DMS153 treated with DMSO at 0.1 percent for 48 hours (cell line): ENCODE data around the gene STS.
A peak's percentile ranks its signal among the peaks of the same experiment; 100 is the strongest.

ENCODE experiments used
- DNase-seq: peaks from one replicate; lab custom pipeline; 2025; ENCODE audit not compliant: unreplicated experiment; lab: John Stamatoyannopoulos, UW

Gene STS, protein sequence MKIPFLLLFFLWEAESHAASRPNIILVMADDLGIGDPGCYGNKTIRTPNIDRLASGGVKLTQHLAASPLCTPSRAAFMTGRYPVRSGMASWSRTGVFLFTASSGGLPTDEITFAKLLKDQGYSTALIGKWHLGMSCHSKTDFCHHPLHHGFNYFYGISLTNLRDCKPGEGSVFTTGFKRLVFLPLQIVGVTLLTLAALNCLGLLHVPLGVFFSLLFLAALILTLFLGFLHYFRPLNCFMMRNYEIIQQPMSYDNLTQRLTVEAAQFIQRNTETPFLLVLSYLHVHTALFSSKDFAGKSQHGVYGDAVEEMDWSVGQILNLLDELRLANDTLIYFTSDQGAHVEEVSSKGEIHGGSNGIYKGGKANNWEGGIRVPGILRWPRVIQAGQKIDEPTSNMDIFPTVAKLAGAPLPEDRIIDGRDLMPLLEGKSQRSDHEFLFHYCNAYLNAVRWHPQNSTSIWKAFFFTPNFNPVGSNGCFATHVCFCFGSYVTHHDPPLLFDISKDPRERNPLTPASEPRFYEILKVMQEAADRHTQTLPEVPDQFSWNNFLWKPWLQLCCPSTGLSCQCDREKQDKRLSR

DNA sequence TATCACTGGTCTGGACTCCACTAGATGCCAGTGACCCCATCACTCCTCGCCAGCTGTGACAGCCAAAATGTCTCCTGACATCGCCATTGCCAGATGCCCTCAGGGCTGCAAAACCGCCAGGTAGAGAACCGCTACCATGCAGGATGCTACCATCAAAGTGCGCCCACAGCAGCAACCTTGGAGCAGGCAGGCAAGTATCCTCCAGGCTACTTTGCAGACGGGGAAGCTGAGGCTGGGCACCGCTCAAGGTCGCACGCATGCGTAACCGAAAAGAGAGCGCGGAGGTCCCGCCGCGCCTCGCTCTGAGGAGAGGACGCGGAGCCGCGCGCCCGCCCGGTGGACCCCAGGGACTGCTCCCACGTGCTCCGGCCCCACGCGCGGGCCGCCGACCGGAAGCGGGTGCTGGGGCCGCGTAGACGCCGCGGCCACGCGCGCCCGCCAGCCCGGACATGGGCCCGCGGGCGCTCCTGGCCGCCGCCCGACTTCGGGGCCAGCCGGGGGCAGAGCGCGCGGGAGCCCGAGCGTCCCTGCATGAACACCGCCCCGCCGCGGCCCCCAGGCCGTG, at the start of gene STS:
Gene STS (plus strand): TSS at position 300 of the 565 bp plus-strand sequence. CDS start 105,488 bp downstream, outside the sequence.
- no peak for DNase-seq

DNA sequence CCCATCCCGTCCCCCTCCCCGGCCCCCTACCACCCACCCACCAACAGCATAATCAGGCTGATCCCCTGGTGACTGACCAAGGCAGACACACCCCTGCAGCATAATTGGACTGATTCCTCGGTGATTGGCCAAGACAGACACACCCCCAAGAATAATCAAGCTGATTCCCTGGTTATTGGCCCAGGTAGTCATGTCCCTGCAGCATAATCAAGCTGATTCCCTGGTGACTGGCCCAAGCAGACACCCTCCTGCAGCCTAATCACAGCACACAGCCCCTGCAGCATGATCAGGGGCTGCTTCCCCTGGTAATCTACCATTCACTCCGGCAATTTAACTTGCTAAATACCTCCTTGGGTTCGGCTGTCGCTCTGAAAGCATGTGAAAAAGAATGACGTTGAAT, 47.5 kb upstream of the STS start:
- DNase-seq: no peak

DNA sequence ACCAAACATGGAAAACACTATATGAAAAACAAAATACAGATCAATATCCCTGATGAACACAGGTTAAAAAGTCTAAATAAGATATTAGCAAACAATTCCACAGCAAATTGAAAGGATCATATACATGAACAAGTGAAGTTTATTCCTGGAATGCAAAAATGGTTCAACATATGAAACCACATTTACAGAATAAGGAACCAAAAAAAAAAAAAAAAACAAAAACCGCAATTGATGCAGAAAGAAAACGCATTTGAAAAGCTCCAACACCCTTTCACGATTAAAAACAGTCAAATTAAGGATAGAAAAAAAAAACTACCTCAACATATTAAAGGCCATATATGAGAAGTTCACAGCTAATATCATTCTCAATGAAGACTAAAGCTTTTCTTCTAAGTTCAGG, 45.4 kb upstream of the STS start:
- no peak for DNase-seq

DNA sequence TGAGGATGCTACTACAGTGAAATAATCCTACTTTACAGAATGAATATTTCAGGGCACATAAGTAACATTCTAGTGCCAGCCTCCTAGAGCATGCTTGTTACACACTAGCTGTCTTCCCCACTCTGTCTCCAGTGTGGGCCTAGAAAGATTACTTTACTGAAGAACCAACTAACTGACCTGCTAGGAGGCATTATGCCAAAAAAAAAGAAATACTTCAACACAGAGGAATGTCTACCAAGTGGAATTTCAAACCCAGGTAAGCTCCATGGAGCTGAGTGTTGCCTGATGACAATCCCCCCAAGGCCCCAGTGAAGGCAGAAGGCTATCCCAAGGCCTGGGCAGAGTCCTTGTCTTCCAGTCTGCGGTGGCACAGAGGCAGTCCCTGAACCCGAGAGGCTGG, 40.9 kb upstream of the STS start:
- no peak for DNase-seq

DNA sequence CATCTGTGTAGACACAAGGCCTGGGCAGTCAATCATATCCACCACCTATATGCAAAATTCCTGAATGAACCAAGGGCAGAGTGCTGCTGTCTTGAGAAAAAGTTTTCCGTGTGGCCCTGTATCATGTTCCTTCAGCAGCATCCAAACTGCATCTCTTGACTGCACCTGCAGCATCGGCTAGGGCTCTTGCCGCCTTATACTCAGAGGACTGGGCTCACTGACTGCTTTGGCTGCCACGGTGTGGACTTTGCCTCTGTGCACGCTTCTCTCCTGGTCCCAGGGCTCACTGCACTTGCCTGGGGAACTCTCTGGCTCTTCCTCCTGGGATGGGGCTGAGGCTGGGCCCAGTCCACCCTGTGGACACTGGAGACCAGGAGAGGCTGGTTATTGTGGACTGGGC, 39.5 kb upstream of the STS start:
- DNase-seq: no peak

DNA sequence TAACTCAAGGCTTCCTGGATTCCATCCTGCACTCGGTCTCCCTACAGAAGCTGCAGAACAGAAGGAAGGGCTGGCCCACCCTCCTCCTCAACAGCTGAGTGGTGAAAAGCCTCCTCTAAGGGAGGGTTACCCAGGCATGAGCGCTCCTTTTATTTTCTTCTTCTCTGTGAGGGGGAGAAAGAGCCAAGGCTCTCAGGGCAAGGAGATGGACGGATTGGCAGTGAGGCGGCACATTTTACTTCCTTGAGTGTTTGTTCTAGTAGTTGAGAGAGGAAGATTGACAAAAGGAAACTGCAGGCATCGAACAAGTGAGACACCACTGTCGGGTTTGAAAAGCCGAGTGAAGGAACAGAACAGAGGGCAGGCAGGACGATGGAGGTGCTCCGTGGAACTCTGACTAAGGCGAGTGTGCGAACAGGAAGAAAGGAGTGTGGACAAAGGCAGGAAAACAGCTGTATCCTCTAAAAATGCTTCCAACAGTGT, 38.4 kb upstream of the STS start:
- no peak for DNase-seq

DNA sequence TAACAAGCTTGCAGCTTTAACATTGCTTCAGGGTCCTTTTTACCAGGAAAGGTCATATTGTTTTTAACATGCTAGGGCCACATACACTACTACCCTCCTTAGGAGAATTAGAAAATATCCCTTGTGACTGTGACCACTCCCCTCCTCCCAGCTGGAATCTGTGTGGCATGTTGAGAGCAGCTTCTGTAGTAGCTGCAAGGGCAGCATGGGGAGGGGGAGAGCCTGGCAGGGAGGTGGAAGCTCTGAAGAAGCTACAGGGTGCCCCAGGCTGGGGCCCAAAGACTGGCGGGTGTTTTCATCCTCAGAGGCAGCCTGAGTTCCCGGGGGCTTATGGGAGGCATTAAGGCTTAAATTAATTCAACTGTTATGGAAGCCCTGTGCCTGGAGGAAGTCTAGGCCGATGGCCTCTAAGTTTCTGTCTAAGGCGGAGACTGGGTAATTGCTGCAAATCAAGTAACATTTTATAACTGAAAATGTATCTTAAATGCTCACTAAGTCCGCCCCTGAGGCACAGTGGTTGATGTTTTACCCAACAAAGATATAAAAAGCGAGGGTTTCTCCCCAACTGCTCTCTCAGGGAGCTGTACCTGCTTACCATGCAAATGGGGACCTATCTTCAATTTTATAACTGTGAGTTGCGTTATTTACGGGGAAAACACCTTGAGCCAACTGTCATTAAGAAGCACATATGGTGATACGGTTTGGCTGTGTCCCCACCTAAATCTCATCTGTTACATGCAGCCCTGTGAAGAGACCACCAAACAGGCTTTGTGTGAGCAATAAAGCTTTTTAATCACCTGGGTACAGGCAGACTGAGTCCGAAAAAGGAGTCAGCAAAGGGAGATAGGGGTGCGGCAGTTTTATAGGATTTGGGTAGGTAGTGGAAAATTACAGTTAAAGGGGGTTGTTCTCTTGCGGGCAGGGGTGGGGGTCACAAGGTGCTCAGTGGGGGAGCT, 37.4 kb upstream of the STS start:
- no peak for DNase-seq

DNA sequence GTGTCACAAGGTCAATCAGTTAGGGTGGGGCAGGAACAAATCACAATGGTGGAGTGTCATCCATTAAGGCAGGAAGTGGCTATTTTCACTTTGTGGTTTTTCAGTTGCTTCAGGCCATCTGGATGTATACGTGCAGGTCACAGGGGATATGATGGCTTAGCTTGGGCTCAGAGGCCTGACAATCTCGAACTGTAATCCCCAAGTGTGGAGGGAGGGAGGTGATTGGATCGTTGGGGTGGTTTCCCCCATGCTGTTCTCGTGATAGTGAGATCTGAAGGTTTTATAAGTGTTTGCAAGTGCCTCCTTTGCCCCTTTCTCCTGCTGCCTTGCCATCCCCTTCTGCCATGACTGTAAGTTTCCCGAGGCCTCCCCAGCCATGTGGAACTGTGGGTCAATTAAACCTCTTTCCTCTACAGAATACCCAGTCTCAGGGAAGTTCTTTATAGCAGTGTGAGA, 36.7 kb upstream of the STS start:
- no peak for DNase-seq

DNA sequence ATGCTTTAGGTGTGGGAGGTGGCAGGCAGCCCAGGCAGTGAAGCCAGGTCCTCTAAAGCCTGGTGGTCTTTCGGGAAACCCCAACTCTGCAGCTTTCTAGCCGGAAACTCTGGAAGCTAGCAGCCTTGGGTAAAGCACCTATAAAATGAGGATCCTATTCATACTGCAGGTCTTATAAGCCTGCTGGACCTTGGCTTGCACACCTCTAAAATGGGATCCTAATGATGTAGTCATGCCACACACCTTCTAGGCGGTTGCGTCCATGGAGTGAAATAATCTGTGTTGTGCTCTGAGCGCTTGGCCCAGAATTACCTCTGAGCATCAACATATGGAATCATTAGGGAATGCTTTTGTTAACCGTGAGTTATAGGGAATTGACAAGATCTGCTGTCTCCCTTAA, 36.0 kb upstream of the STS start:
- DNase-seq: no peak

DNA sequence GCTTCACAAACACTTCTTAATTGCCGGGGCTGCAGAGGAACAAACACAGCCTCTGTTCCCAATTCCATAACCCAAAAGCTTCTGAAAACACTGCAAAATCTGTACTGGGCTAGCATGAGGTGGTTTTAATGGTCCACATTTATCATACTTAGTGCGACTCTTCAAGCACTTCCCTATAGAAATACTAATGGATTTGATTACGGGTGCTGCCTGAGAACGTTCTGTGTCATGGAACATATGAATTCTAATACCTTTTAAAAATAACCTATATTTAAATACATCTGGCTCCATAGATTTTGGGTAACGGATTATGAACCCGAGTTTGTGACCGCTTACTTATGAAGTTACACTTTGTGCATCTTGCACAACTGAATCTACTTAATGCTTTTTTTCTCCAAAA, 35.4 kb upstream of the STS start:
- no peak for DNase-seq

DNA sequence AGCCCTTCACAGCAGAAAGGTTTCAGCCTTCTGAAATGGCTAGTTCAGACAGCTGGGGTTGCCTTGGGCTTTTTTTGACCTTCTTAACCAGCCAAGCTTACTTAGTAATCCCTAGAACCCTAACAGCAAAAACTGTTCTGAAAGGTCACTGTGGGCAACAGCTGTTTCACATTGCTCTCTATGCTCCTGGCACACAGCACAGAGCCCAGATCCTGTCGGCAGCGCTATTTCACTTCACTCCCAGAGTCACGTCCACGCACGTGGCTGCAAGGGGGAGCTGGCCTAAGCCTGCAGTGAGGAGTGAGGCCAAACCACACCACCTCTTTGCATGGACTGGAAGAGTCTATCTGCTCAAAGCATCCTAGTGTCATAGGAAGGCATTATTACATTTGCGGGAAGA, 32.0 kb upstream of the STS start:
- no peak for DNase-seq

DNA sequence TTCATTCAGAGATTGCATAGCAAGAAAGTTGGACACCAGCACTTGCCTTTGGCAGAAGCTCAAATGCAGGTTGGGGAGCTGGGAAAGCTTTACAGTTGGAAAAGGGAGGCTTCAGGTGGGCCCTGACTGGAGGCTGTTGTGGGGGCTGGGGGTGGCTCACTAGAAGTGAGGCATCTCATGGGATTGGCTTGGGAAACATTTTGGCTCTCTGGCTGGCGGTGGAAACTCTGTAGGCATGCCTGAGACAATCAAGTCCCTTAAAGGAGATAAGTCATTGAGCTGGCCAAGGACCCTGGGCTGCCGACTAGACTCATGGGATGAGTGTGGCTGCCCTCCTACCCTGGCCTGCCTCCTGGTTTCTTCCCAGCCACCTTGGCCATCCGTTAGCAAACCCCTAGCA, 31.4 kb upstream of the STS start:
- no peak for DNase-seq

DNA sequence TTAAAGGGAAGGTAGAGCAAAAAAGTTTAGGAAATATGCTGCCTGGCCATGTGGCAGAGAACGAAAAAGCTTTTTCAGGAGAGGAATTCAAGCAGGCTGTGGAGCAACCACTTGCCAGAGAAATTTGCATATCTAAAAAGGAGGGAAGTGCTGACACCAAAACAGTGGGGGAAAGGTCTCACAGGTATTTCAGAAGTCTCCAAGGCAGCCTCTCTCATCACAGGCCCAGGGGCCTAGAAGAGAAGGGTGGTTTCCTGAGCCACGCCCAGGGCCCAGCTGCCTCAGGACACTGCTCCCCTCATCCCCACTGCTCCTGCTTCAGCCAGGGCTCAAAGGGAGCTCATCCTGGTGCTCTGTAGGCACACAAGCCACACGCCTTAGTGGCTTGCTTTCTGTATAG, 29.9 kb upstream of the STS start:
- no peak for DNase-seq

DNA sequence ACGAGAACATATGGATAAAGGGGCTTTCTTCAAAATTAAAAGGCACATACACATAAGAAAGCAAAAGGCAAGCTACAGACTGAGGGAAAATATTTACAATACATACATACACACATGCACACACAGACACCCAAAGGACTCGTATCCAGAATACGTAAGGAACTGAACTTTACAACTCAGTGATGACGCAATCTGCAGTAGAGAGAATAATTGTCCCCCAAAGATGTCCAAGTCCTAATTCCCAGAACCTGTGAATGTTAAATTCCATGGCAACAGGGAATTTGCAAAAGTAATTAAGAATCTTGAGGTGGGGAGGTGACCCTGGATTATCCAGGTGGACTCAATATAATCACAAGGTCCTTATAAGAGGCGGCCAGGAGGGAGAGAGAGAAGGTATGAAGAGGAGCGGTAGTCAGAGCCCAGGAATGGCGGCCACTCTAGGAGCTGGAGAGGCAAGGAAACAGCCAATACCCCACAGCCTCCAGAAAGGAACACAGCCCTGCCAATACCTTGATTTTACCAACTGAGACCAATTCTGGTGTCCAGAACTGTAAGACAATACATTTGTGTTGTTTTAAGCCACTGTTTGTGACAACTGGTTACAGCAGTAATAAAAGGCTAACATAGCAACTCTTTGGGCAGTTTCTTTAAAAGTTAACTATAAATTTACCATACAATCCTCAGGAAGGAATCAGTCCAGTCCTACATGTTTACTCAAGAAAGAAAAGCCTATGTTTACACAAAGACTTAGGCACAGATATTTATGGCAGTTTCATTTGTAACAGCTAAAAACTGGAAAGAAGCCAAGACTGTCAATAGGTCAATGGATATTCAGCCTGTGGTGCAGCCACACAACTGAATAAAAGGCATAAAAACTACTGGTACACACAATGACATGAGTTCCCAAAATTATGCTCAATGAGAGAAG, 27.3 kb upstream of the STS start:
- peak; percentile 53 for DNase-seq

DNA sequence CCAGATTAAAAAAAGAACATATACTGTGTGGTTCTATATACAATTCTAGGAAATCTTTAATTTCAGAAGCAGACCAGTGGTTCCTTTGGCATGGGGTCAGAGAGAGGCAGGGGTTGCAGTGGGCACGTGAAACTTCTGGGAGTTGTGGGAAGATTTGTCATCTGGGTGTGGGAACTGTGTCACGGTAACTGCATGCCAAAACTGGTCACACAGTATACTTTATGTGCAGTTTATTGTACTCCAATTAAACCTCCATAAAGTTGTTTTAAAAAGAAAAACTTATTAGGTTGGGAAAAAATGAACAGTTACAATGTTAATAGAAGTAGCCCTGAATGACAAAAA, 26.7 kb upstream of the STS start:
- no peak for DNase-seq

DNA sequence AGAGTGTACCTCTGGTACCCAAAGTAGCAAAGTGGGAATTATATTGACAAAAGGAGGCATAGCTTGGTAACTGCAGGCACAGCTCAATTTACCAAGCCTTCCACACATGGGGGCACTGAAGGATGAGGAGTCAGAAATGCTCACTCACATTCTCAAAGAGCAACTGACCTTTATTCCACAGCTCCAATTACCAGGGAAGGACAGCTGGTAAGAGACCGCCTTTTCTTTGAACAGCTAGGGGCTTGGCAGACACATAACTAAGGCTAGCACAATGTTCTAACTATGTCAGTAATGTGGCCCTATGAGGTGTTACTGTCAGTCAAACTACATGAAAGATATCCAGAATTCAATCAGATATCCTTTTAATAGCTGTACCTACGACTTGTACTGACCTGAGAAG, 20.5 kb upstream of the STS start:
- no peak for DNase-seq

DNA sequence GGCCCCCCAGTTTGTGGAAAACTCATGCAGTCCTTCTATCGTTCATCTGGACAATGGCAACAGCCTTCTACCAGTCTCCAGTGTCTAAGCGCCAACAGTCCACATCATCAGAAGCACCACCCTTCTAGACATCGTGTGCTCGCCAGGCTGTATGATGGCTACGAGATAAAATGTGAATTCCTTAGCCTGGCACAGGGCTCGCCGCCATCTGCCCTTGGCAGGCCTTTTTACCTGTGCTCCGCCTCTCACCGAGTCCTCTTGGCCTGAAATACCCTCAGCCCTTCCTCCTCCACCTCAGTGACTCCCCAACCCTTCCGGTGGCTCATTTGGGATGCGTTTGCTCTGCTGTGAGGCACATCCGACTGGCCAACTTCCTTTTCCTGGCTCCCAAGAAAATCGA, 15.9 kb upstream of the STS start:
- no peak for DNase-seq

DNA sequence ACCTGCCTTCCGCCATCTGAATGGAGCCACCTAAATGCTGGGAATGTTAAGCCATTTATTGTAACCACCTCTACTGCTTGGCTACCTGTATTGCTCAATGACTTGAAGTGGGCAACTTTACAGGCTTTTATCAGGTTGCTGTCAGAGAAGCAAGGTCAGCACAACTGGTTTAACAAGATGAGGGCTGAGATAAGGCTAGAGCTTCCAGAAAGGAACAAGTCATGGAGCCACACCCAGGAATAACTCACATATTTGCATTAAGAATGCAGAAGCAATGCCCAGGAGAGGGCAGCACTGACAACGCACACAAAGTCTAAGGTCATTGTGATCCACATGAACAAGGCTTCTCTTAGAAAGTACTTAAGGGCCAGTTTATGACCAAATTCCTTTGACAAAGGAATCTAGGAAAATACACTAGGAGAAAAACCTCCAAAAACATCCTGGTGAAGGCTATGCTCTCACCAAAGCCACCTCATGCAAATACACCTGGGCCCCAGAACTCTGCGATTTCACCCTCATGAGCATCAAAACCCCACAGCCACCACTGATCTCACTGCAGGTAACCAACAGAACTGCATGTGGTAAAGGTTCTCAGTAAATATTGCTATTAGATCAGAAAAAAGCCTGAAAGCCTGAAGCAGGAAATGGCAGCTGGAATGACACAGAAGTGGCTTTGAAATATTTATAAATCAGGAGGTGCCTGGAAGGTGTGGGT, 15.0 kb upstream of the STS start:
- DNase-seq: peak; percentile 18

DNA sequence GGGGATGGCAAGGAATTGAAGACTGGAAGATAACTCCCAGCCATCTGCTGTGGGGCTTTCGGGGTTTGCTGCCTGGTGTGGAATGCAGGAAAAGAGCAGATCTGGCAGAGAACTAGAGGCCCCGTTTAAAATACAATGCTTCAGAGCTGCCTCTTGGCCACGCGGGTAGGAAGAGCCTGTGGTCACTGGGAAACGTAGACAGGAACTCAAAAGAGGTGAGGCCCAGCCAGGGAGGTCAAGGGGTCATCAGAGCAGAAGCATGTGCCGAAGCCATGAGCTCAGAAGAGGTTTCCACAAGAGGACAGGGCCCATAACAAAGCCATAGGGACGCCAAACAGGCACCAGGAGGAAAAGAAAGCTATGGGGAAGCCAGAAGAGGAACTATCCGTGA, 14.5 kb upstream of the STS start:
- no peak for DNase-seq

DNA sequence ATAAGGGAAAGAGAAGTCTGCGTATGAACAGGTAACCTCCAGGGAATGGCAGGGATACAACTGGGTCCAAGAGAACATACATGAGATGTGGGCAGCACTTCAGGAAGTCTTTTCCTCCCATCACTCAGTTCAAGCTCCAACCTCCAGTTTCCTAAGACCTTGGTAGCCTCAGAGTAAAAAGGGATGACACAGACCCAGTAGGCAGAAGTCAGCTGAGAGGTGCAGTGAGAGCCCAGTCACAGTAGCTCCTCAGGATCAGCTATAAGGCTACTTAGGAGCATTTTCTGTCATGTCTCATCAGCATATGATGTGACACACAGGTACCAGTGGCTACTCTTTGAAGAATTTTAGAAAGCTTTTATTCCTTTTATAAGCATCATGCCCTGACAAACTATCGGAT, 12.5 kb upstream of the STS start:
- DNase-seq: no peak
